ENCODE results near the gene SMPDL3B.

SMPDL3B gene

DNA sequence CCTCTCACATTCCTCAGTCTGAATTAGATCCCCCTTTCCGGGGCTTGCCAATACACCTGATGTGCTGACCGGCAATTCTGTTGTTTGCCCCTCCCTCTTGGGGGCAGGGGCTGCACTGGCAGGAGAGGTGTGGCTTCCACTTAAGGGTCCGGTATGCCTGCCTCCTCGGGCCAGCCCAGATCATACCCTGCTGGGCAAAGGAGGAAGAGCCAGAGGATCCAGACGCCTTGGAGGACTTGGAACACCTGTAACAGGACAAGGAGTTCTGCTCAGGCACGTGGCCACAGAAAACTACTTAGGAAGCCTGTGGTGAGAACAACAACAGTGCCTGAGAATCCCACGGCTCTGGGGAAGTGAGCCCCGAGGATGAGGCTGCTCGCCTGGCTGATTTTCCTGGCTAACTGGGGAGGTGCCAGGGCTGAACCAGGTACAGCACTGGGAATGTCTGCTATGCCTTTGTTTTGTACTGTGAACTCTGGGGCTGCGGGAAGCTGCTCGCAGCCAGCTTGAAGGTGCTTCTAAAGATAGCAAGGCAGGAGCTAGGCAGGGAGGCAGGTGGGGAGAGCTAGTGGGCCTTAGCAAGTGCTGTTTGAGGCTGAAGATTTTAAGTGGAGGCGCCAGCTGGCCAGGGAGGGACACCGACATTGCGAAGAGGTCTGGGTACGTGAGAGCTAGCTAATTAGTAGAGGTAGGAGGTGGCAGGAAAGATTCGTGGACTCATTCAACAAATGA, at the start of gene SMPDL3B:
SMPDL3B (plus strand) TSS at position 183 of the 732 bp plus-strand sequence; CDS start at position 367, 184 bp downstream.
- DNase-seq, result no peak

DNA sequence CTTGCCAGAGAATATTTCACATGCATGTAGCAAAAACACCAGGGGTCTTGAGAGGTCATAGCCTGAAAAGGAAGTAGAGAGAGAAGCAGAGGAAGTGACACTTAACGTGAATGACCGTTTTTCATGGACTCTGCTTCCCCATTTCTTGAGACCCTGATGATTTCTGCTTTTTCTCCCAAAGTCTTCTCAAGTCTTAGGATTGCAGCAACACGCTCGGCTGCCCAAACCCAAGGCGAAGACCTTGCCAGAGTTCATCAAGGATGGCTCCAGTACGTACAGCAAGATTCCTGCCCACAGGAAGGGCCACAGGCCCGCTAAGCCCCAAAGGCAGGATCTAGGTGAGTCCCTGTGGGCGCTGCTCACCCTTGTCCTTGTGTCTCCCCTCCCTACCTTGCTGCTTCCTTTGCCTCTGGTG, 49.7 kb upstream of the SMPDL3B start:
- DNase-seq, result no peak

GRCh38 chr1:27885621-27886352, 49.0 kb upstream of the SMPDL3B start:
- DNase-seq, result no peak

GRCh38 chr1:27886353-27886679, 48.5 kb upstream of the SMPDL3B start:
- no peak for DNase-seq

DNA sequence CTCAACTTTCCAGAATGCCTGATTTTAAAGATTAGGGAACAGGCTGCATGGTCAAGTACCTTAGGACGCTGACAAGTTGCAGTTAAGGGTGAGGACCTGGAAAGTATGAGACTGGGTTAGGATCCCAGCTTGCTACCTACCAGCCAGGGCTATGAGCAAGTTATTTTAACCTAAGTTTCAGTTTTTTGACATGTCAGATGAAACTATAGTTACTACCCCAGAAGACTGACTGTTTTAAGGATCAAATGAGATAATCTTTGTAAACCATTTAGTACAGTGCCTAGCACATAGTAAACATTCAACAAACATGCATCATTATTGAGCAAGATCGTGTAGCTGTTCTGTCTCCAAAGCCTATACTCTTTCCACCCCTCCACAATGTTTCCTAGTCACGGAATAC, 48.1 kb upstream of the SMPDL3B start:
- DNase-seq, result no peak

- peak; percentile 31 for DNase-seq
These were observed 47.4 kb upstream of the SMPDL3B start for GRCh38 chr1:27887215-27888021.

- no peak for DNase-seq
These were observed 45.3 kb upstream of the SMPDL3B start for GRCh38 chr1:27889506-27889905.

DNA sequence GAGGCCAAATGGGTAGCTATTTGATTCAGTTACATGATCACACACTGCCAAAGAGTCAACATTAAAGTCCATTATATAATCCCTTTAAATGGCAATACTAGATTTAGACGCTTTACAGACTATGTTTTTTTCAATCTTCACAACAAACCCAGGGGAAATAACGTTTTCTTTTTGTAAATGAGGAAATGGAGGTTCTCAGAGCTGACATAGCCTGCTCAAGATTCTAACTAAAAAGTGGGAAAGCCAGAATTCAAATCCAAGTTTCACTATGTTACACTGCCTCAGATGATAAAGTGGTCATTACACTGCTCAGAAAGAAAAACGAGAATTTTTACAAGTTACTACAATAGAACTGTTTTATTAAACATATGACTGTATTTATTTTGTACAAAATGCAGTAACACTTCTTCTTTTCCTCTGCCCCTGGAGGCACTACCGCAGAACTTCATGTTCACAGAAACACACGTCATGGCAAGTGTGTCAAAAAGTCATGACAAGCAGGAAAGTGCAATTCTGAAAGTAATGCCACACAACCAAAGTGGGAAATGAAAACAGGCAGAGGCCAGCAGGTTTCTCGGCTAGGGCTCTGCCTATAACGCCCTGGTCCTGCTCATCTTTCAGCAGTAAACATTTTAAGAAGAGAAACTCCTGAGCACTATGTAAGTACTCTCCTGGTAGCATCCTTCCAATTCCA, 43.5 kb upstream of the SMPDL3B start:
- peak; percentile 51 for DNase-seq

DNA sequence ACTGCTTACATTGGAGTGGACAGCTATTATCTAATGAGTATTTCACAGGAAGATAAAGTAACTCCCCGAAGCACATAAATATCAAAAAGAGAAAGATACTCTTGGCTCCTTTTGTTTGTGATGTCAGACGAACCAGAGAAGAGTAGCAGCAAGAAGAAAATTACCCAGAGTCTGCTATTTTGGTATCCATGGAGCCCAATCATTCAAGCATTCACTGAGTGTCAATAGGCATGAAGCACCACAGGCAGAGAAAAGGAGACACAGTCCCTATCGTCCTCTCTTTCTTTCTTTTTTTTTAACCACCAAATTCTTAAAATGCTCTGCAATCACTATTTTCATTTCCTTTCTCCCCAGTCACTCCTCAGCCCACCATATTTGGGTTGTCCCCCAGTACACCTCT, 40.3 kb upstream of the SMPDL3B start:
- no peak for DNase-seq

GRCh38 chr1:27906759-27907158, 28.0 kb upstream of the SMPDL3B start:
- DNase-seq, result no peak

DNA sequence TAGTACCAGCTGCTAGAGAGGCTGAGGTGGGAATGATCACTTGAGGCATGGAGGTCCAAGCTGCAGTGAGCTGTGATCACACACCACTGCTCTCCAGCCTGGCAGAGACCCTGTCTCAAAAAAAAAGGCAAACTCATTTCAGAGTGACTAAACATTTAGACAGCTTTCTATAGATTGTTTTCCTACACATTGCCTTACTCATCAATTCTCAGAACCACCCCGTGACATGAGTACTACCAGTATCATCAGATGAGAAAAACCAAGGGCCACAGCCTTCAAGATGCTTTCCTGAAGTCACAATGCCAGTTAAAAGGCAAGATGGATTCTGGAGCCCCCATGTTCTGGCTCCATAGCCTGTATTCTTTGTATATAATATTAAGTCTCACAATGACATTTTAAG, 22.4 kb upstream of the SMPDL3B start:
- DNase-seq, result no peak

- no peak for DNase-seq
These were observed 19.7 kb upstream of the SMPDL3B start for GRCh38 chr1:27915082-27915575.

DNA sequence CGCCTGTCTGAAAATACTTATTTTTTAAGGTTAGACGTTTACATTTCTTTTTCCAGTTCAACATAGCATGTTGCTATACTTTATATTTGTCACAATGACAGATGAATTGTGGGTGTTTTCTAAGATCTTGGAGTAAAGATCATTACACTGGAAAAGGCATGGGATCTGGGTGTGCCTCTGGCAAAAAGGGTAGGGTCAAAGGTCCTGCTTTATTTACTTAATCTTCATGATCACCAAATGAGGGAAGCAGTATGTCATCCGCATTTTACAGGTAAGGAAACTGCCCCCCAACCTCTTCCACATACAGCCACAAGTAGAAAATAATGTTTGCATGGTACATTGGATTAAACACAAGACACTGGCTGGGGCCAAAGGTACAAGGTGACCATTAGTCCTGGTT, 12.5 kb upstream of the SMPDL3B start:
- no peak for DNase-seq

- DNase-seq, result no peak
These were observed 6.4 kb upstream of the SMPDL3B start for GRCh38 chr1:27928216-27928954.

DNA sequence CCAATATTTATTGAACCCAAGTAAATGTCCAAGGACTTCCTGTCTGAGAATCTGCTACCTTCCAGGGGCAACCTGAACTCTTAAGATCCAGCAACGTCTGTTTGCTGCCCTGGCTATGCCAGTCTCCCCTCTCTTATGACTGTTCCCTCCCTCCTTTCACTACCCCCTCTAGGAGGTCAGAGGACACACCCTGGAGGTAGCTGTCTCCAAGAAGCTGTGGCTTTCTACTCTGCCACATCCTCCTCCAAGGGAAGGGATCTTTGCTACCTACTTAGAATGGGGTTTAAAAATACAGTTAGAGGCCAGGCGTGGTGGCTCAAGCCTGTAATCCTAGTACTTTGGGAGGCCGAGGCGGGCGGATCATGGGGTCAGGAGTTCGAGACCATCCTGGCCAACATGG, 3.6 kb upstream of the SMPDL3B start:
- no peak for DNase-seq

- DNase-seq, result no peak
These were observed 3.0 kb upstream of the SMPDL3B start for GRCh38 chr1:27931759-27932158.

DNA sequence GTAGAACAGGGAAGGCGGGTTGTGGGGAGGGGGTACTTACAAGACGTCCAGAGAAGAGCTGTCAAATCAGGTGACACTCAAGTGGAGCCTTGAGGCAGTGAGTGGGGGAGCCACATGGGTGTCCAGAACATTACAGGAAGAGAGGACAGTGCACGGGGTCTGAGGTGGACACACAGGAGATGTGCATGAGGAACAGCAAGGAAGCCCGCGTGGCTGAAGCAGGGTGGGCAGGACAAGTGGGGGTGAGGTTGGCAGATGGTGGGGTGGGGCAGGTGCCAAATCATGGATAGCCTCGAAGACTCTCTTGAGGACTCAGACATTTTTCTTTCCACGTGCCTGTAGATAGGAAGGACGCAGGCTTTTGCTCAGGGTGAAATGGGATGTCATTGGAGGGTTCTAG, 921 bp downstream of the SMPDL3B start:
- no peak for DNase-seq

DNA sequence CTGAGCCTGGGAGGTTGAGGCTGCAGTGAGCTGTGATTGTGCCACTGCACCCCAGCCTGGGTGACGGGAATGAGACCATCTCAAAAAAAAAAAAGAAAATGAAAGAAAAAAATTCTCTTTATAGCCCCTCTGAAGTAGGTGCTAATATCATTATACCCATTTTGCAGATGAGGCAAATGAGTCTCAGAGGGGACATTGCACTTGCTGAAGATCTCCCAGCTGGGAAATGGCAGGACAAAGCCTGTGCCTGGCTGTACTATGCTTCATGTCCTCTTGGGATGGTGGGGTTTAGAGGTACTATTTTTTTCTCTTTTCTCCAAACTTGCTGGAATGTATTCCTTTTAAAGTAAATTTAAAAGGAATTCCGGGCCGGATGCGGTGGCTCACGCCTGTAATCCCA, 1.6 kb downstream of the SMPDL3B start:
- no peak for DNase-seq

- DNase-seq, result no peak
These were observed 2.7 kb downstream of the SMPDL3B start for GRCh38 chr1:27937524-27937836.

- DNase-seq, result no peak
These were observed 3.7 kb downstream of the SMPDL3B start for GRCh38 chr1:27938488-27938887.

DNA sequence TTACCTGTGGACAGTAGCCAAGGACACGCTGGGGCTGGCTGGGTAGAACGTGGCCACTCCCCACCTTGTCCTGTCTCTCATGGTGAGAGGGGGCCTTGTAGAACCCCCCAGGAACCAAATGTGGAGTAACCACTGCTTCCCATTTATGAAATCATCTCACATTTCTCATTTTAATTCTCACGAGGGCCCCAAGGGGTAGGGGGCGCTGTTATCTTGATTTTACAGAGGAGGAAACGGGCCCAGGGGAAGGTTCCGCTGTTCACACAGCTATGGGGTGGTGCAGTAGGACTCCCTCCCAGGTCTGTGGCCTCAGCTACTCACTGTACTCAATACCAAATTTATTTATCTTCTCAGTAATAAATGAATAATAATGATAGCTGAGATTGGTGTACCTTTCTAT, 5.5 kb downstream of the SMPDL3B start:
- peak; percentile 75 for DNase-seq

DNA sequence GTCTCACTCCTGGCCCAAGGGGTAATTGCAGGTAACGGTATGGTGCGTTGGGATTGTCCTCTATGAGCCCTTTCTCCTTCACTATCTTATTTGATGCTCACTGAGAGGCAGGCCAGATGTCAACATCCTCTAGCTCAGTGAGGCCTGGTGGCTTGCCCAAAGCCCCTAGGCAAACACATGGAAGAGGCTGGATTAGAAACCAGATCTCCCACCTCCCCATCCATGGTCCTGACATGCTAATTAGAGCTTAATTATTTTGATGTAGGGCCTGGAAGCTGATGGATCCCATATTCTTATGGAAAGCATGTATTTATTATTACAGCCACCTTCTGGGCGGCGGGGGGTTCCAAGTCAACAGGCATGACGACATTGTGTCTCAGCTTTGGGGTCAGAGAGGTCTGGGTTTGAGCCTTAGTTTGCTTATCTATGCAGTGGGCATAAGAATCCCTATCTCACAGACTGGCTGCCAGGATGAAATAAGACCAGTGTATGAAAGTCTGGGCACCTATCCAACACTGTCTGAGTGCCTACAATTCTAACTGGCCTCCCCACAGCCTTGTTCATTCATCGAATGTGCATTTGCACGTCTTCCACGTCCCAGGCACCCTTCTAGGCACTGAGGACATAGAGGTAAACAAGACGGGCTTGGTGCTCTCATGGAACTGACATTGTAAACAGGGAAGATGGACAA, 6.2 kb downstream of the SMPDL3B start:
- no peak for DNase-seq

Measured in activated naive CD4-positive, alpha-beta T cell treated with Interleukin-2 at 50 U/mL for 16 hours (primary cell).